Esophagus squamous epithelium (tissue), 5 donors: ENCODE measurements around the gene GNPTG. TPM values are rescaled to one million over a fixed set of nuclear protein-coding genes. Genes with fewer than 3 reads are reported as not detected.

Experiments
- DNase-seq: peaks from one replicate; lab custom pipeline; 2025; lab: John Stamatoyannopoulos, UW
- H3K27ac ChIP-seq, 4 donors: fragments of 200-600 bp; sonication (generic); one replicate each; pipeline ENCODE4 v1.5.1; 2016 to 2019; ENCODE audit warnings: mild to moderate bottlenecking in 1 of 4
- H3K27me3 ChIP-seq, 4 donors: fragments of 200-600 bp; sonication (generic); 1 replicate in 3 of 4; 2 replicates in 1 of 4; pipeline versions ENCODE4 v1.5.1 to v1.6.0; 2017 to 2021; ENCODE audit warnings: antibody characterized with exemption in 1 of 4
- H3K36me3 ChIP-seq, 3 donors: fragments of 200-600 bp; sonication (generic); one replicate each; pipeline ENCODE4 v1.5.1; 2016 to 2019
- H3K4me1 ChIP-seq, 3 donors: fragments of 200-600 bp; sonication (generic); one replicate each; pipeline ENCODE4 v1.5.1; 2017 to 2019
- H3K4me3 ChIP-seq, 4 donors: fragments of 200-600 bp; sonication (generic); 1 replicate in 3 of 4; 2 replicates in 1 of 4; pipeline ENCODE4 v1.5.1; 2016 to 2019; ENCODE audit warnings: mild to moderate bottlenecking in 2 of 4, moderate library complexity in 1 of 4
- H3K9me3 ChIP-seq, 3 donors: fragments of 200-600 bp; sonication (generic); one replicate each; pipeline ENCODE4 v1.5.1; 2016 to 2019
- POLR2A ChIP-seq, 4 donors: fragments of 450-650 bp; IDR thresholded peaks; one replicate each; pipeline ENCODE4 v1.6.1; 2017; ENCODE audit warnings: antibody characterized with exemption in 4 of 4, mild to moderate bottlenecking in 4 of 4, moderate library complexity in 3 of 4
- WGBS, 2 donors: methylation state at CpG; one replicate each; pipeline ENCODE4 v1.1.5; 2018; 5-methylcytosine and 5-hydroxymethylcytosine counted together
- intact Hi-C: fragments of 100-400 bp; cut with DNase I; formaldehyde crosslinking; loops from one replicate; pipeline ENCODE4 v1.15.0; 2022
- total RNA-seq, 4 donors: library from RNA; depleted of rRNA; stranded (reverse); fragments of >200 nt; gene quantifications; one replicate each; pipeline ENCODE4 v1.1.0, GENCODE V29; 2016
- TF ChIP-seq, protein P1 (sequence below), 6 experiments: fragments of 450-650 bp in 4 of 6; fragments of 200-600 bp in 2 of 6; sonication (generic) in 2 of 6; IDR thresholded peaks; one replicate each; pipeline ENCODE4 v1.5.1; 2016 to 2019; ENCODE audit warnings: antibody characterized with exemption in 6 of 6, mild to moderate bottlenecking in 4 of 6, moderate library complexity in 4 of 6
- donor health status: DM: yes; HTN: yes; CAD: no.

Gene GNPTG
- total RNA-seq, 4 donors from 2014 or later: 21.6 to 46.9 (median 37.8) TPM

GRCh38 chr16:1394367-1394951 is 42.7 kb downstream of the GNPTG start:
- Histone ChIP-seq H3K4me1 (no peaks in the 10 kb centered on the region), H3K27me3 (no peaks in the 10 kb centered on the region), H3K9me3 (no peaks in the 10 kb centered on the region), H3K36me3 (peaks cover 12 to 97% (median 41%) of the 10 kb centered on the region in 3 donors), H3K4me3 (no peak overlapping the region), H3K27ac (no peak overlapping the region)
- DNase-seq: no peak
- intact Hi-C loops: no loop called here
- WGBS, 2 donors: 89 to 90% methylated on average over 10 to 13 of the region's 19 CpGs
- TF ChIP-seq POLR2A (IDR thresholded peaks at IDR 0.05): no peak
- TF ChIP-seq, protein P1, sequence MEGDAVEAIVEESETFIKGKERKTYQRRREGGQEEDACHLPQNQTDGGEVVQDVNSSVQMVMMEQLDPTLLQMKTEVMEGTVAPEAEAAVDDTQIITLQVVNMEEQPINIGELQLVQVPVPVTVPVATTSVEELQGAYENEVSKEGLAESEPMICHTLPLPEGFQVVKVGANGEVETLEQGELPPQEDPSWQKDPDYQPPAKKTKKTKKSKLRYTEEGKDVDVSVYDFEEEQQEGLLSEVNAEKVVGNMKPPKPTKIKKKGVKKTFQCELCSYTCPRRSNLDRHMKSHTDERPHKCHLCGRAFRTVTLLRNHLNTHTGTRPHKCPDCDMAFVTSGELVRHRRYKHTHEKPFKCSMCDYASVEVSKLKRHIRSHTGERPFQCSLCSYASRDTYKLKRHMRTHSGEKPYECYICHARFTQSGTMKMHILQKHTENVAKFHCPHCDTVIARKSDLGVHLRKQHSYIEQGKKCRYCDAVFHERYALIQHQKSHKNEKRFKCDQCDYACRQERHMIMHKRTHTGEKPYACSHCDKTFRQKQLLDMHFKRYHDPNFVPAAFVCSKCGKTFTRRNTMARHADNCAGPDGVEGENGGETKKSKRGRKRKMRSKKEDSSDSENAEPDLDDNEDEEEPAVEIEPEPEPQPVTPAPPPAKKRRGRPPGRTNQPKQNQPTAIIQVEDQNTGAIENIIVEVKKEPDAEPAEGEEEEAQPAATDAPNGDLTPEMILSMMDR (IDR thresholded peaks at IDR 0.05): no peak

DNA sequence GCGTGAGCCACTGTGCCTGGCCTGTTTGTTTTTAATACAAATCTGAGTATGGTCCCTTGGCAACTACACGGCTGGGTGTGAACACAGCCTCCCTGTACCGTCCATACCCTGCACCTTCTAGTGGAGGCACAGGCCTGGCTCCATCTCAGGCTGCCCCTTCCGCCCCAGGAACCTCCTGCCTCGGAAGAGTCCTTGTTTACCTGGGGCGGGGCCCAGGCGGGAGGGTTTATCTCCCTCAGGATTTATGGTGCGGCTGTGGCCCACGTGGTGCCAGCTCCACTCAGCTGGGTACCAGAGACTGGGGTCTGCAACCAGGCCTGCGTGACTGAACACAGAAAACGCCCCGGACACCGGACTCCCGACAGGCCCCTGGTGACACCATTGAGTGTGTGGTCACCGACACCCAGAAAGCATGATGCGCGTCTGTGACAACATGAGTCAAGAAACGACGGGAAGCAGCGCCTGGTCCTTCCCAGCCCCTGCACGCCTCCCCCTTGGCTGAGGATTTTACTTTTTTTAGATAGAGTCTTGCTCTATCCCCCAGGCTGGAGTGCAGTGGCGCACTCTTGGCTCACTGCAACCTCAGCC is 43.8 kb downstream of the GNPTG start:
- no peak overlapping the region for H3K4me3 ChIP-seq
- DNase-seq: no peak
- intact Hi-C loops: no loop called here
- TF ChIP-seq, protein P1 (IDR thresholded peaks at IDR 0.05): no peak
- no peaks in the 10 kb centered on the region for H3K27me3 ChIP-seq
- no peaks in the 10 kb centered on the region for H3K9me3 ChIP-seq
- WGBS, 2 donors: 90 to 99% methylated on average over 10 of the region's 22 CpGs
- peaks cover 12 to 97% (median 36%) of the 10 kb centered on the region in 3 donors for H3K36me3 ChIP-seq
- no peaks in the 10 kb centered on the region for H3K4me1 ChIP-seq
- H3K27ac ChIP-seq: no peak overlapping the region

- no peak for DNase-seq
- Histone ChIP-seq H3K36me3 (peaks cover 13 to 97% (median 55%) of the 10 kb centered on the region in 3 donors), H3K27ac (no peak overlapping the region), H3K4me3 (no peak overlapping the region), H3K27me3 (no peaks in the 10 kb centered on the region), H3K9me3 (no peaks in the 10 kb centered on the region), H3K4me1 (no peaks in the 10 kb centered on the region)
- TF ChIP-seq POLR2A (IDR thresholded peaks at IDR 0.05): no peak
- TF ChIP-seq, protein P1 (IDR thresholded peaks at IDR 0.05): no peak
- 97 to 100% methylated on average over 1 to 9 of the region's 21 CpGs for WGBS, 2 donors
- intact Hi-C loops: no loop called here
These were observed 46.0 kb downstream of the GNPTG start for GRCh38 chr16:1397779-1398178.

- intact Hi-C loops: no loop called here
- TF ChIP-seq POLR2A (IDR thresholded peaks at IDR 0.05): no peak
- TF ChIP-seq, protein P1 (IDR thresholded peaks at IDR 0.05): no peak
- WGBS, 2 donors: 87 to 93% methylated on average over 3 to 5 of the region's 9 CpGs
- Histone ChIP-seq H3K4me1 (no peaks in the 10 kb centered on the region), H3K27me3 (no peaks in the 10 kb centered on the region), H3K9me3 (no peaks in the 10 kb centered on the region), H3K27ac (no peak overlapping the region), H3K36me3 (peaks cover 12 to 97% (median 55%) of the 10 kb centered on the region in 3 donors), H3K4me3 (no peak overlapping the region)
- DNase-seq: no peak
These were observed 46.6 kb downstream of the GNPTG start for GRCh38 chr16:1398351-1398750.

DNA sequence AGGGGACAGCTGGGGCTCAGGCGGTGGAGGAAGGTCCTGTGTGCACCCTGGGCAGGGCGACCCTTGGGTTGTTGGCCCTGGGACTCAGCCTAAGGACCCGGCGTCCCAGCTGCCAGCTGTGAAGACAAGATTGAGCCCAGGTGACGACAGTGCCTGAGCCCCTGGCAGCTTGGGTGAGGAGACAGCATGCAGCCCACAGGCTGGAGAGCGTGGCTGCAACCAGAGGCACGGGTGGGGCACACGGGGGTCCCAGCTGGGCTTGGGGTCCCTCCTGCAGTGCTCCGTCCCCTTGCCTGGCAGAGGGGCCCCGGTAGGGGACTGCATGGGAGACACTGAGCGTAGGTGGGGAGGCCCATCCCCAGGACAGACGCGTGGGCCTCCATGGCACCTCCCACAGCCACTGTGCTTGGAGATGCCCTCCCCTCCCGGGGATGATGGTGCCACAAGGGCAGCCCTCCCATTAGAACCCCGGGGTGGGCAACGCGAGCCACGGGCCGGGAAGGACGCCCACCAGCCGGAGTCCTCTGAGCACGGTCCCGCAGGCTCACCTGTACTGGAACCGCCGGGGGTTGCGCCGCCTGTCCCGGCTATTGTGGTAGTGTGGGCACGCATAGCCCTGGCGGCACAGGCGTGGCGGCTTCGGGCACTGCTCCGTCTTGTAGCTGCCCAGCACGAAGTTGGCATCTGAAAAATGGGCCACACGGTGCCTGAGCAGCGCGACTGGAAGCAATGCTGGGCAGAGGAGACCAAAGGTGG is 47.3 kb downstream of the GNPTG start:
- no peaks in the 10 kb centered on the region for H3K9me3 ChIP-seq
- TF ChIP-seq, protein P1 (IDR thresholded peaks at IDR 0.05): no peak
- TF ChIP-seq POLR2A (IDR thresholded peaks at IDR 0.05): no peak
- no peaks in the 10 kb centered on the region for H3K27me3 ChIP-seq
- no peak overlapping the region for H3K27ac ChIP-seq
- H3K36me3 ChIP-seq: peaks cover 12 to 97% (median 49%) of the 10 kb centered on the region in 3 donors
- intact Hi-C loops: no loop called here
- 92 to 100% methylated on average over 3 to 4 of the region's 38 CpGs for WGBS, 2 donors
- DNase-seq: no peak
- H3K4me3 ChIP-seq: no peak overlapping the region
- H3K4me1 ChIP-seq: no peaks in the 10 kb centered on the region
